ENCODE data around the gene ETS2.

The ETS2 gene

DNA sequence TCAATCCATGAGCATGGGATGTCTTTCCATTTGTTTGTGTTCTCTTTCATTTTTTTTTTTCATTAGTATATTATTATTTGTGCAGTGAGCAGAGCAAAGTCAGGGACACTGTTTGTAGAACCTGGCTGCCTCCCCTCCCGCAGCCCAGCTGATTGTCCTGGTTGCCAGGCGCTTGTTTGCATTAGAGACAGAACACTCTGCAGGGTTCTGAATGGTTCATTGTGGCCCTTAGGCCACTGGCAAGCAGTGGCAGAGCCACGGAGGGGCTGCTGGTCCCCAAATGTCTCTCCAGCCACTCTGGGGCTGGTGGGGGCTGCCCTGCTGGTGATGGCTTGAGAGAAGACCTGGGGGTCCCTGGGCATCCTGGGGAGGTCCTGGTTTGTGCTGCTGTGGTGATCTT, 29.0 kb downstream of the ETS2 start:
- Histone ChIP-seq H3K27ac (ENCODE audit: low read depth, low read length) (no peak overlapping the region), H3K4me3 (ENCODE audit: insufficient read depth, low read length, poor library complexity, severe bottlenecking) (no peak overlapping the region), H4K20me1 (ENCODE audit: low read depth, low read length) (no peaks in the 10 kb centered on the region), H3K36me3 (ENCODE audit: low read length) (no peaks in the 10 kb centered on the region), H2AFZ (ENCODE audit: low read depth, low read length, severe bottlenecking) (no peak overlapping the region), H3K9me2 (replicated peaks; ENCODE audit: insufficient read depth, low read length) (no peaks in the 10 kb centered on the region), H3F3A (ENCODE audit: insufficient read depth) (peaks cover 14% of the 10 kb centered on the region), H3K9me3 (ENCODE audit: insufficient read depth, low read length) (no peaks in the 10 kb centered on the region), H3K9ac (ENCODE audit: low read length) (no peak overlapping the region), H3K79me2 (ENCODE audit: insufficient read depth, low read length) (no peaks in the 10 kb centered on the region), H3K27me3 (ENCODE audit: low read length) (no peaks in the 10 kb centered on the region), H3K4me2 (ENCODE audit: low read depth, low read length, poor library complexity, severe bottlenecking) (no peak overlapping the region)
- TF ChIP-seq, protein P1, sequence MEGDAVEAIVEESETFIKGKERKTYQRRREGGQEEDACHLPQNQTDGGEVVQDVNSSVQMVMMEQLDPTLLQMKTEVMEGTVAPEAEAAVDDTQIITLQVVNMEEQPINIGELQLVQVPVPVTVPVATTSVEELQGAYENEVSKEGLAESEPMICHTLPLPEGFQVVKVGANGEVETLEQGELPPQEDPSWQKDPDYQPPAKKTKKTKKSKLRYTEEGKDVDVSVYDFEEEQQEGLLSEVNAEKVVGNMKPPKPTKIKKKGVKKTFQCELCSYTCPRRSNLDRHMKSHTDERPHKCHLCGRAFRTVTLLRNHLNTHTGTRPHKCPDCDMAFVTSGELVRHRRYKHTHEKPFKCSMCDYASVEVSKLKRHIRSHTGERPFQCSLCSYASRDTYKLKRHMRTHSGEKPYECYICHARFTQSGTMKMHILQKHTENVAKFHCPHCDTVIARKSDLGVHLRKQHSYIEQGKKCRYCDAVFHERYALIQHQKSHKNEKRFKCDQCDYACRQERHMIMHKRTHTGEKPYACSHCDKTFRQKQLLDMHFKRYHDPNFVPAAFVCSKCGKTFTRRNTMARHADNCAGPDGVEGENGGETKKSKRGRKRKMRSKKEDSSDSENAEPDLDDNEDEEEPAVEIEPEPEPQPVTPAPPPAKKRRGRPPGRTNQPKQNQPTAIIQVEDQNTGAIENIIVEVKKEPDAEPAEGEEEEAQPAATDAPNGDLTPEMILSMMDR (IDR thresholded peaks at IDR 0.05; ENCODE audit: insufficient read depth, low read length, poor library complexity, severe bottlenecking), result no peak
- TF ChIP-seq EZH2phosphoT487 (conservative IDR thresholded peaks at IDR 0.05; ENCODE audit: low read length), result no peak

DNA sequence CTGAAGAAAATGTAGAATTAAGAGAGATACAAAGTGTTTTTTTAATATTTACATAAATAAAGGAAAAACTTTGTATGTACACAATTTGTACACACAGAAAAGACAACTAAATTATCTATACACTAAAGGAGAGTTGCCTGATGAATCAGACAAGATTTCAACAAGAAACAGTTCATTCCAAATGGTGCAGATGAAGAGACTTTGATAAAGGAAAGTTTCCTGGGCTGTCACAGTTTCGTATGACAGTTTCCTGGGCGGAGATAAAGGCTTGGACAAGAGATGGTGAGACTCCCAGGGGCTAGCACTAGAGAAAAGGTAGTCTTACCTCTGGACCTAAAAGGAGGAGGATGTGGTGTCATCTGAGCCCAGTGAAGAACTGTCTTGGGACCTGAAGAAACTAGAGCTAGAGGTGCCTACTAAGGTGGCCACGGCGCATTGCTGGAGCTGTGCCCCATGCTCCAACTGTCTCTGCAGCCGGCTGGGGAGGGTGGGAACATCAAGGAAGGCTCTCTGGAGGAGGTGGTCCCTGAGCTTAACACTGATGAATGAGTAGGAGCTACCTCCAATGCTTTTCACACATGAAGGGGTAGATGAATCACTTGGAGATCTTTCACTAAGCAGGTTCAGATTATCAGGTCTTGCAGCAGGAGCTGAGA, 32.2 kb downstream of the ETS2 start:
- TF ChIP-seq, protein P1 (IDR thresholded peaks at IDR 0.05; ENCODE audit: insufficient read depth, low read length, poor library complexity, severe bottlenecking), result no peak
- no peak for TF ChIP-seq EZH2phosphoT487 (conservative IDR thresholded peaks at IDR 0.05; ENCODE audit: low read length)
- H3K27ac ChIP-seq (ENCODE audit: low read depth, low read length), result no peak overlapping the region
- H3K4me3 ChIP-seq (ENCODE audit: insufficient read depth, low read length, poor library complexity, severe bottlenecking), result no peak overlapping the region
- no peaks in the 10 kb centered on the region for H3K27me3 ChIP-seq (ENCODE audit: low read length)
- H3F3A ChIP-seq (ENCODE audit: insufficient read depth), result no peaks in the 10 kb centered on the region
- H2AFZ ChIP-seq (ENCODE audit: low read depth, low read length, severe bottlenecking), result no peak overlapping the region
- H3K9me2 ChIP-seq (replicated peaks; ENCODE audit: insufficient read depth, low read length), result no peaks in the 10 kb centered on the region
- no peaks in the 10 kb centered on the region for H3K79me2 ChIP-seq (ENCODE audit: insufficient read depth, low read length)
- no peaks in the 10 kb centered on the region for H4K20me1 ChIP-seq (ENCODE audit: low read depth, low read length)
- no peak overlapping the region for H3K9ac ChIP-seq (ENCODE audit: low read length)
- H3K36me3 ChIP-seq (ENCODE audit: low read length), result no peaks in the 10 kb centered on the region
- H3K9me3 ChIP-seq (ENCODE audit: insufficient read depth, low read length), result no peaks in the 10 kb centered on the region
- H3K4me2 ChIP-seq (ENCODE audit: low read depth, low read length, poor library complexity, severe bottlenecking), result no peak overlapping the region

DNA sequence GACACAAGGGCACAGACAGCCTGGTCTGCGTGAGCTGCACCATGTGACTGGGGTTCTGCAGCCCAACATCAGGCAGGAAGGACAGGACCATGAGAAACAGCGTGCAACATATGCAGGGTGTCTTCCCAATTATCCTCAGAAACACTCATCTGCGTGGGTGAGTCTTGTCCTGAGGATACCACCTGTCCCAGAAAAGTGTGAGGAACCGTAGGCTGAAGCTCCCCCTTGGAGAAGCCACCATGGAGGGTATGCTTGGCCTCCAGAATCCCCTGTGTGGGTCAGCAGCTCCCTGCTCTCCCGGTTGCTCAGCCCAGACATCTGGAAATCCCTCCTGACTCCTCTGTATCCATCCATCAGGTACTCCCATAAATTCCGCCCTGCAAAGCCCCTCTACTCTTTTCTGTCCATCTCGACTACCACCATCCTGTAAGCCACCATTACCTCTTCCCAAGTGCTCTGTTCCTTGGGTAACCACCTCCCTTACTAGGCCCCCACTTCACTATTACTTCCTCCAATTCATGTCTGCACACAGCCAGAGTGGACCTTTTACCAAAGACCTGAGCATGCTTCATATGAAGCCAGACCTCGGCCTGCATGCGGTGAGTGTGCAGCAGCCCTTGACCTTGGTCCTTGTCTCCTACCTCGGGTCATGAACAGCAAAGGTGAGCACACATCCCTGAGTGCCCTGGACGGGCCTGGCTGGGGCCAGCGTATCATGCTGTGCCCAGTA, 33.0 kb downstream of the ETS2 start:
- Histone ChIP-seq H3K9me3 (ENCODE audit: insufficient read depth, low read length) (no peaks in the 10 kb centered on the region), H3K27ac (ENCODE audit: low read depth, low read length) (no peak overlapping the region), H3K9me2 (replicated peaks; ENCODE audit: insufficient read depth, low read length) (no peaks in the 10 kb centered on the region), H3K9ac (ENCODE audit: low read length) (no peak overlapping the region), H3K36me3 (ENCODE audit: low read length) (no peaks in the 10 kb centered on the region), H3K79me2 (ENCODE audit: insufficient read depth, low read length) (no peaks in the 10 kb centered on the region), H2AFZ (ENCODE audit: low read depth, low read length, severe bottlenecking) (no peak overlapping the region), H3K4me2 (ENCODE audit: low read depth, low read length, poor library complexity, severe bottlenecking) (no peak overlapping the region), H4K20me1 (ENCODE audit: low read depth, low read length) (no peaks in the 10 kb centered on the region), H3K27me3 (ENCODE audit: low read length) (no peaks in the 10 kb centered on the region), H3F3A (ENCODE audit: insufficient read depth) (no peaks in the 10 kb centered on the region), H3K4me3 (ENCODE audit: insufficient read depth, low read length, poor library complexity, severe bottlenecking) (no peak overlapping the region)
- TF ChIP-seq EZH2phosphoT487 (conservative IDR thresholded peaks at IDR 0.05; ENCODE audit: low read length), result no peak
- TF ChIP-seq, protein P1 (IDR thresholded peaks at IDR 0.05; ENCODE audit: insufficient read depth, low read length, poor library complexity, severe bottlenecking), result no peak
